Uterus (tissue), 2 donors: Measurements from ENCODE around the gene SYTL4.
"Not testable (repeated sequence)": the region's sequence is repeated elsewhere in the genome, so short reads cannot be mapped to it uniquely, and the experiment has no call there.

Source experiments
- CTCF ChIP-seq, 4 experiments: fragments of 200-600 bp in 2 of 4; fragments of 450-650 bp in 2 of 4; sonication (generic) in 2 of 4; IDR thresholded peaks; one replicate each; pipeline ENCODE4 v1.5.1; 2016 to 2019; ENCODE audit warnings: antibody characterized with exemption in 4 of 4, mild to moderate bottlenecking in 2 of 4, moderate library complexity in 1 of 4
- POLR2A ChIP-seq, 2 donors: fragments of 450-650 bp; IDR thresholded peaks; one replicate each; pipeline ENCODE4 v1.6.1; 2016; ENCODE audit warnings: antibody characterized with exemption in 2 of 2, mild to moderate bottlenecking in 1 of 2, moderate library complexity in 1 of 2

GRCh38 chrX:100769439-100769838, 37.5 kb upstream of the SYTL4 start:
- TF ChIP-seq CTCF, POLR2A (IDR thresholded peaks at IDR 0.05): not testable (repeated sequence)
